Type B pancreatic cell (in vitro differentiated cells): ENCODE results near the gene SH2D4B. TPM values are rescaled to one million over a fixed set of nuclear protein-coding genes. Genes with fewer than 3 reads are reported as not detected.
A peak's percentile ranks its signal among the peaks of the same experiment; 100 is the strongest.

Source experiments
- DNase-seq: peaks from one replicate; pipeline ENCODE4 v3.0.0; 2021; ENCODE audit warnings: mixed read lengths; ENCODE audit not compliant: unreplicated experiment; ENCODE audit errors: extremely low spot score
- H3K27ac Mint-ChIP-seq: 2 replicates; pipeline ENCODE4 v1.8.0; 2021; ENCODE audit warnings: mild to moderate bottlenecking, mixed read lengths
- H3K27me3 Mint-ChIP-seq: 2 replicates; pipeline ENCODE4 v1.8.0; 2021; ENCODE audit warnings: mixed read lengths
- H3K36me3 Mint-ChIP-seq: 2 replicates; pipeline ENCODE4 v1.8.0; 2021; ENCODE audit warnings: mixed read lengths
- H3K4me1 Mint-ChIP-seq: one replicate; pipeline ENCODE4 v1.8.0; 2021; ENCODE audit warnings: mixed read lengths; ENCODE audit not compliant: unreplicated experiment
- H3K4me3 Mint-ChIP-seq: 2 replicates; pipeline ENCODE4 v1.8.0; 2021; ENCODE audit warnings: mild to moderate bottlenecking, mixed read lengths
- H3K9me3 Mint-ChIP-seq: 2 replicates; pipeline ENCODE4 v1.8.0; 2021; ENCODE audit warnings: mixed read lengths
- CTCF ChIP-seq: fragments of 200-600 bp; sonication (generic); conservative IDR thresholded peaks from 2 replicates; pipeline ENCODE4 v1.5.0; 2021; ENCODE audit warnings: antibody characterized with exemption, mild to moderate bottlenecking
- total RNA-seq: library from RNA; stranded (reverse); gene quantifications from 2 replicates; pipeline ENCODE4 v1.2.1, GENCODE V29; 2021; ENCODE audit warnings: low replicate concordance

Gene SH2D4B
- total RNA-seq, 1 donor from 2014 or later: 0.10 TPM

GRCh38 chr10:80589726-80590373 lies 52.1 kb downstream of the SH2D4B start:
- no peaks in the 10 kb centered on the region for H3K9me3 Mint-ChIP-seq
- DNase-seq: no peak
- peaks cover 3% of the 10 kb centered on the region for H3K4me1 Mint-ChIP-seq
- H3K4me3 Mint-ChIP-seq: no peak overlapping the region
- H3K27ac Mint-ChIP-seq: no peak overlapping the region
- no peaks in the 10 kb centered on the region for H3K36me3 Mint-ChIP-seq
- H3K27me3 Mint-ChIP-seq: no peaks in the 10 kb centered on the region
- no peak for TF ChIP-seq CTCF

DNA sequence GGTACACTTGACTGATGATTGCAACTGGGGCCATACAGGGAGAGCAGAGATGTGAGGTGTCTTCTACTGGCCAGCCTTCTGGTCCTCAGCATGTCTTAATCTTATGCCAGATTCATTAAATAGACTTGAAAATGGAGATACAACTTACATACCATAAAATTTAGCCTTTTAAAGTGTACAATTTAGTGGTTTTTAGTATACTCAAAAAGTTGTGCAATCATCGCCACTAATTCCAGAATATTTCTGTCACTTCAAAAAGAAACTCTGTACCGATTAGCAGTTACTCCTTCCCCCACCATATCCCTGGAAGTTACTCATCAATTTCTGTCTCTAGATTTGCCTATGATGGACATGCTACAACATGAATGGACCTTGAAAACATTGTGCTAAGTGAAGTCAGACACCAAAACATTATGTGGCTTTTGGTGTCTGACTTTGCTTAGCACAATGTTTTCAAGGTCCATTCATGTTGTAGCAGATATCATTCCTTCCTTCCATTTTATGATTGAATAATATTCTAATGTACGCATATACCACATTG lies 53.0 kb downstream of the SH2D4B start:
- Mint-ChIP-seq H3K27ac (no peak overlapping the region), H3K9me3 (no peaks in the 10 kb centered on the region), H3K4me1 (peaks cover 3% of the 10 kb centered on the region), H3K4me3 (no peak overlapping the region), H3K36me3 (no peaks in the 10 kb centered on the region), H3K27me3 (no peaks in the 10 kb centered on the region)
- DNase-seq: no peak
- TF ChIP-seq CTCF: no peak

- DNase-seq: no peak
- Mint-ChIP-seq H3K27ac (no peak overlapping the region), H3K27me3 (no peaks in the 10 kb centered on the region), H3K4me1 (no peaks in the 10 kb centered on the region), H3K36me3 (no peaks in the 10 kb centered on the region), H3K9me3 (no peaks in the 10 kb centered on the region), H3K4me3 (no peak overlapping the region)
- peak; percentile 81 for TF ChIP-seq CTCF
These were observed 58.9 kb downstream of the SH2D4B start for GRCh38 chr10:80596391-80597257.

DNA sequence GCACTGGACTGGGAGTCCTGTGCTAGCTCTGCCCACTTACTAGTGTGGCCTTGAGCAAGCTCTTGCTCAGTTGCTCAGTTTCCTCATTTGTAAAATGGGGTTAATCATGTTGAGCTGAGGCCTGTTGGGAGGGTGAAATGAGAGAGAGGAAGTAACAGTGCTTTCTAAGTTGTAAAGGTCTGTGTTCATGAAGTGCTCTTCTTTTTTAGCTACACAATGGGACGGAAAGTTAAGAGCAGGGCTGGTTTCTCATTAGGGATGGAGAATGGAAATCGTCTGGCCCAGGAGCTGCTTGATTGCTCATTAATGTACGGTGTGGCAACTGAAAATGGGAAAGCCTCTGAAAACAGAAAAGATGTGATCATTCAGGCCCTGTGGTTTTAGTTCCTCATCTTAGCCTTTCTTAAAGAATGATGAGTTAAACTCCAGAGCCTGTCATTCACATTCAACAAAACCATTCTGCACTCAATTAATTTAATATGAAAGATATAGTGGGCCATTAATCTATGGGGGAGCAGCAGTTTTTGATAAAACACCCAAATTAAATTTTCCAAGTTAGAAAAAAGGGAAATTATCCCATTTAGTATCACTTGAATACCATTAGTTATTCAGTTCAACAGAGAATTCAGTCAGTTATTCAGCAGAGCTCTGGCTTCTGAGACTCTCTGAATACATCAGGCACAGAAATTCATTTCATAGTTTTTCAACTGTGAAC lies 60.5 kb downstream of the SH2D4B start:
- Mint-ChIP-seq H3K36me3 (no peaks in the 10 kb centered on the region), H3K4me3 (no peak overlapping the region), H3K9me3 (no peaks in the 10 kb centered on the region), H3K27me3 (no peaks in the 10 kb centered on the region), H3K4me1 (no peaks in the 10 kb centered on the region), H3K27ac (no peak overlapping the region)
- TF ChIP-seq CTCF: no peak
- no peak for DNase-seq

DNA sequence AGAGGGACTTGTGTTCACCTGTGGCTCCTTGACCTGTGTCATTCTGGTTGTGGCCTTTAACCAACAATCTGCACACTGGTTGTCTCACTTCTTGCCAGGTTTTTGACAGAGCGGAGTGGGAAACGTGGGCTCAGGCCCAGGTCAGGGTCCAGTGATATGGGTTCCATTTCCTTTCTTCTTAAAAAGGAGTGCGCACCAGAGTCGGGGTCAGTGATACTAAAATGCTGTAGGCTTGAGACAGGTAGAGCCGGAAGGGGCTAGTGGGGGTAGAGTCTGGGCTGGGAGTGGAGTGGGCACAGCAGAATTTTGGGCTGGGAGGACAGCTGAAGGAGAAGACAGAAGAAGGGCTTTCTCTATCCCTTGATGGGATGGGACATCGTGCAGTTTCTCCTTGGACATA lies 61.2 kb downstream of the SH2D4B start:
- Mint-ChIP-seq H3K36me3 (no peaks in the 10 kb centered on the region), H3K27ac (no peak overlapping the region), H3K27me3 (no peaks in the 10 kb centered on the region), H3K4me1 (no peaks in the 10 kb centered on the region), H3K4me3 (no peak overlapping the region), H3K9me3 (no peaks in the 10 kb centered on the region)
- no peak for TF ChIP-seq CTCF
- no peak for DNase-seq
